Lung microvascular endothelial cell (primary cell): ENCODE data around the gene REEP2. TPM values are rescaled to one million over a fixed set of nuclear protein-coding genes. Genes with fewer than 3 reads are reported as not detected.
"Not testable (repeated sequence)": the region's sequence is repeated elsewhere in the genome, so short reads cannot be mapped to it uniquely, and the experiment has no call there.

ENCODE experiments used
- DNase-seq, 2 donors: peaks; one replicate each; pipeline versions ENCODE4 v3.0.0 to v3.0.0-alpha.2; 2010; ENCODE audit warnings: low read depth in 2 of 2
- total RNA-seq: library from RNA; depleted of rRNA; stranded (reverse); fragments of >200 nt; gene quantifications from 2 replicates; pipeline ENCODE4 v1.2.1, GENCODE V29; 2014

The REEP2 gene
- total RNA-seq, 1 donor from 2014 or later: 0.40 TPM

DNA sequence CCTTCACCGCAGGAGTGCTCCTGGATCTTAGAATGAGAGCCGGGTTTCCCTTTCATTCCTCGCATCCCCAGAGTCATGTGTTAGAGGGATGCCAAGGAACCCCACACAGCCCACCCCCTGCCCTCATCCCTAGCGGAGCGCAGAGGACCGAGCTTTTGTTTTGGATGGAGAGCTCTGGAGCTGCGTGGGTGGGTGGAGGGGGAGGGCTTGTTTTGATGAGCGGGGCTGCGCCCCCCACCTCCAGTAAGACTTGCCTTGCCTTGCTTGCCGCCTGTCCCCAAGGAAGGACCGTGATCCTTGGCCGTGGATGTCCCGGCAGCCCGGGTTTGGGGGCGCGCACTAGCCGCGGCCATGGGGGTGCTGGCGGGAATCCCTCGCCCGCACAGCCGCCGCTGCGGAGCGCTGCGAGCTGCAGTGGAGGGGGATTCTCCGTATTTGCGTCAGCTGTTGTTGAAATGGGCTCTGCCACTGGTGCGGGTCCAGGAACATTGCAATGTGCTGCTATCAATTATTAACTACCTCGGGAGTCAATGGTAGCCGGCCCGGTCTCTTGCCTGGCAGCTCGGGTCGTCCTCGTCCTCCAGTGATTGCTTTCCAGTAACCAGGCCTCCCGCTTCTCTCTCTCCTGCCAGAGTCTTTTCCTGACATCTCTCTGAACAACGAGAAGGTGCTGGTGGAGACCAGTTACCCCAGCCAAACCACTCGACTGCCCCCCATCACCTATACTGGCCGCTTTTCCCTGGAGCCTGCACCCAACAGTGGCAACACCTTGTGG, 27.5 kb downstream of the REEP2 start:
- DNase-seq: peak in 1 of 2 donors; percentile 11

DNA sequence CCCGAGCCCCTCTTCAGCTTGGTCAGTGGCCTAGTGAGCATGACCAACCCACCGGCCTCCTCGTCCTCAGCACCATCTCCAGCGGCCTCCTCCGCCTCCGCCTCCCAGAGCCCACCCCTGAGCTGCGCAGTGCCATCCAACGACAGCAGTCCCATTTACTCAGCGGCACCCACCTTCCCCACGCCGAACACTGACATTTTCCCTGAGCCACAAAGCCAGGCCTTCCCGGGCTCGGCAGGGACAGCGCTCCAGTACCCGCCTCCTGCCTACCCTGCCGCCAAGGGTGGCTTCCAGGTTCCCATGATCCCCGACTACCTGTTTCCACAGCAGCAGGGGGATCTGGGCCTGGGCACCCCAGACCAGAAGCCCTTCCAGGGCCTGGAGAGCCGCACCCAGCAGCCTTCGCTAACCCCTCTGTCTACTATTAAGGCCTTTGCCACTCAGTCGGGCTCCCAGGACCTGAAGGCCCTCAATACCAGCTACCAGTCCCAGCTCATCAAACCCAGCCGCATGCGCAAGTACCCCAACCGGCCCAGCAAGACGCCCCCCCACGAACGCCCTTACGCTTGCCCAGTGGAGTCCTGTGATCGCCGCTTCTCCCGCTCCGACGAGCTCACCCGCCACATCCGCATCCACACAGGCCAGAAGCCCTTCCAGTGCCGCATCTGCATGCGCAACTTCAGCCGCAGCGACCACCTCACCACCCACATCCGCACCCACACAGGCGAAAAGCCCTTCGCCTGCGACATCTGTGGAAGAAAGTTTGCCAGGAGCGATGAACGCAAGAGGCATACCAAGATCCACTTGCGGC, 28.2 kb downstream of the REEP2 start:
- peak in 1 of 2 donors; percentile 12 for DNase-seq

DNA sequence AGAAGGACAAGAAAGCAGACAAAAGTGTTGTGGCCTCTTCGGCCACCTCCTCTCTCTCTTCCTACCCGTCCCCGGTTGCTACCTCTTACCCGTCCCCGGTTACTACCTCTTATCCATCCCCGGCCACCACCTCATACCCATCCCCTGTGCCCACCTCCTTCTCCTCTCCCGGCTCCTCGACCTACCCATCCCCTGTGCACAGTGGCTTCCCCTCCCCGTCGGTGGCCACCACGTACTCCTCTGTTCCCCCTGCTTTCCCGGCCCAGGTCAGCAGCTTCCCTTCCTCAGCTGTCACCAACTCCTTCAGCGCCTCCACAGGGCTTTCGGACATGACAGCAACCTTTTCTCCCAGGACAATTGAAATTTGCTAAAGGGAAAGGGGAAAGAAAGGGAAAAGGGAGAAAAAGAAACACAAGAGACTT, 28.9 kb downstream of the REEP2 start:
- DNase-seq: no peak

DNA sequence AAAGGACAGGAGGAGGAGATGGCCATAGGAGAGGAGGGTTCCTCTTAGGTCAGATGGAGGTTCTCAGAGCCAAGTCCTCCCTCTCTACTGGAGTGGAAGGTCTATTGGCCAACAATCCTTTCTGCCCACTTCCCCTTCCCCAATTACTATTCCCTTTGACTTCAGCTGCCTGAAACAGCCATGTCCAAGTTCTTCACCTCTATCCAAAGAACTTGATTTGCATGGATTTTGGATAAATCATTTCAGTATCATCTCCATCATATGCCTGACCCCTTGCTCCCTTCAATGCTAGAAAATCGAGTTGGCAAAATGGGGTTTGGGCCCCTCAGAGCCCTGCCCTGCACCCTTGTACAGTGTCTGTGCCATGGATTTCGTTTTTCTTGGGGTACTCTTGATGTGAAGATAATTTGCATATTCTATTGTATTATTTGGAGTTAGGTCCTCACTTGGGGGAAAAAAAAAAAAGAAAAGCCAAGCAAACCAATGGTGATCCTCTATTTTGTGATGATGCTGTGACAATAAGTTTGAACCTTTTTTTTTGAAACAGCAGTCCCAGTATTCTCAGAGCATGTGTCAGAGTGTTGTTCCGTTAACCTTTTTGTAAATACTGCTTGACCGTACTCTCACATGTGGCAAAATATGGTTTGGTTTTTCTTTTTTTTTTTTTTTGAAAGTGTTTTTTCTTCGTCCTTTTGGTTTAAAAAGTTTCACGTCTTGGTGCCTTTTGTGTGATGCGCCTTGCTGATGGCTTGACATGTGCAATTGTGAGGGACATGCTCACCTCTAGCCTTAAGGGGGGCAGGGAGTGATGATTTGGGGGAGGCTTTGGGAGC, 29.5 kb downstream of the REEP2 start:
- peak in 1 of 2 donors; percentile 48 for DNase-seq

DNA sequence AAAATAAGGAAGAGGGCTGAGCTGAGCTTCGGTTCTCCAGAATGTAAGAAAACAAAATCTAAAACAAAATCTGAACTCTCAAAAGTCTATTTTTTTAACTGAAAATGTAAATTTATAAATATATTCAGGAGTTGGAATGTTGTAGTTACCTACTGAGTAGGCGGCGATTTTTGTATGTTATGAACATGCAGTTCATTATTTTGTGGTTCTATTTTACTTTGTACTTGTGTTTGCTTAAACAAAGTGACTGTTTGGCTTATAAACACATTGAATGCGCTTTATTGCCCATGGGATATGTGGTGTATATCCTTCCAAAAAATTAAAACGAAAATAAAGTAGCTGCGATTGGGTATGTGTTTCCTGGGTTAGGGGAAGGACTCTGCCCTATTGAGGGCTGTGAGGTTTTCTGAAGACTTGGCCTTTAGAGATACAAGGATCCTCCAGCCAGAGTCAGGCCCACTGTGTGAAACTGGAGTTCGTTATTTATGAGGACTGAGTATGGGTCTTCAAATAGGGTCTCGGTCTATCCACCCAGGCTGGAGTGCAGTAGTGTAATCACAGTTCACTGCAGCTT, 30.2 kb downstream of the REEP2 start:
- DNase-seq: no peak

DNA sequence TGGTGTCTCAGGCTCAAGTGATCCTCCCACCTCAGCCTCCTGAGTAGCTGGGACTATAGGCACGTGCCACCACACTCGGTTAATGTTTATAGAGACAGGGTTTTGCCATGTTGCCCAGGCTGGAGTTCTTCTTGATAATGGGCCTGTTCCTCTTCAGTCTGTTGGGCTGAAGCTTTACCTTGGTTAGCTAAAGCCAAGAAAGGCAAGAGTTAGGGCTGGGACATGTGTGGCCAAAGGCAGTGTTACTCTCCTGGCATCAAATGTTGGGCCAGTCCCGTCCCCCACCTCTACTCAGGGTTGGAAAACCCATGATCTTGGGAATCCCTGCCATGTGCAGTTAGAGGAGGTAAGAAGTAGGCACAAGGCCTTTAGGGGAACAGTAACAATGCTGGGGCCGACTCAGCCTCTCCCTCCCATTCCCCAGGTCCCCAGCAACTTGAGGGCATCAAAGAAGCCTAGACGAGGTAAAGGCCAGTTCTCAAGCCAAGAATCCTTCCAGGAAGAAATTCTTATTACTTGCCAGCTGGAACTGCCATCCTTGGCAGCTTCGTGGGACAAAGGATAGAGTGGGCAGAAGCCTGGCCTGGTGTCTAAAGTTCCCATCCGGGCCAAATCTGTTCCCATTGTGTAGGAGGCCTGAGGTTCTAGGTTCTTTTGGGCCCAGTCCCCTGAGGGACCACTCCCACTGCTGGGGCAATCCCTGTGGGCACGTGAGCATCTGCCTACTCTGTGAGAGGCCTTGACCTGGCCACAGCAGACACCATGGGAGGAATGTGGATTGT, 30.9 kb downstream of the REEP2 start:
- DNase-seq: peak; percentile 29 to 89

DNA sequence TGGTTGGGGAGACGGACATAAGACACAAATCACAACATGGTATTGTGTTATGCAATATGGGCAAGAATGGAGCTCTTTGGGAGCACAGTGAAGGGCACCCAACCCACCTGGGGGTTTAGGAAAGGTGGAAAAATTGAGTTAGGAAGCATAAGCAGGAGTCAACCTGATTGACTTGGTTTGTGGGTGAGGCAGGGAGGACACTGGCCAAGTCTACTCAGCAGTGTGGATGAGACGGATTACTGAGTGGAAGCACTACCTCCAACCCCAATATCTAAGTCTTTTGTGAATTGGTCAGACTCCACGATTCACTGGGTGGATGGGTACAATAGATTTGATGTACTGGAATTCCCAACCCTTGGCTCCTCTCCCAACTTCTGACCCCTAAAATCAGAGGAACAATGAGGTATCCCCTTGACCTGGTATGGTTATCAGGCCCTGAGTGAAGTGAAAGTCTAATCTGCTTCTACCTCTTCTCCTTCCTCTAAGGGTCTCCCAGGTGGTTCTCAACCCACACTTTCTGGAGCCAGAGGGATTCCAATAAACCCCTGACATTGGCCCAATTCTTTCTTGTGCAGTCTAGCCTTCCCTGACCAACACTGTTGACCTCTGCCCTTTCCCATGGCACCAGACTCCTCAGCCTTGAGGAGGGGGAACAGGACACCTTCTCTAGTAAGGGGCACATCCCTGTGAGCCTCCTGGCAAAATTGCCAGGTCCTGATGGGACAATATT, 31.6 kb downstream of the REEP2 start:
- no peak for DNase-seq

DNA sequence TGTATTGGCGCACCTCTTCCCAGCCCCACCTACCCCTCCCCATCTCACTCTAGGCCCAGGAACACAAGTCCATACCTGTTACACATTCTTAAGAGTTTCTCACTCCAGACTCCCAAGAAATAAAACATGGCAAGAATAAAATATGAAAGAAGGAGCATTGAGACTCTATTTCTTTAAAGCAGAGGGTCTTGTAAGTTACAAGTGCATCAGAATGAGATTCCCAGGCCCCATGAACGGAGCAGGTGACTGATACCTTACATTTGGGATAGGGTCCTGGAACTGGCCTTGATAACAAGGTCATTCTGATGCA, 32.1 kb downstream of the REEP2 start:
- DNase-seq: no peak

DNA sequence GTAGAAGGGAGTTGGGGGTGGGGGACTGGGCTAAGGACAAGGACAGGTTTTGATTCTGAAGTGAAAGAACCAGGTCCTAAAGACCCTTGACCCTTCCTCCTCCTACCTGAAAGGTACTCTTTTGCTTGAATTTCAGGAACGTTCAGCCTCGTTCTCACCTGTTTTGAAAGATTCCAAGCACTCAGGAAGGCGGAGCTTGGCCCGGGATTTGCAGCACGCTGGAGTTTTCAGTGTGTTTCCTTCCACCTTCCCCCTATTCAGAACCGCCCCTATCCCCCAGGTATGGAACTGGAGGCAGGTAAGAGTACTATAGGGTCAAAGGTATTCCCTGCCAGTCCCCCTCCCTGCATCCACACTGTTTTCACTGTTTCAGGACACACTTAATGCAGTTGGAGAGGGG, 33.5 kb downstream of the REEP2 start:
- no peak for DNase-seq

DNA sequence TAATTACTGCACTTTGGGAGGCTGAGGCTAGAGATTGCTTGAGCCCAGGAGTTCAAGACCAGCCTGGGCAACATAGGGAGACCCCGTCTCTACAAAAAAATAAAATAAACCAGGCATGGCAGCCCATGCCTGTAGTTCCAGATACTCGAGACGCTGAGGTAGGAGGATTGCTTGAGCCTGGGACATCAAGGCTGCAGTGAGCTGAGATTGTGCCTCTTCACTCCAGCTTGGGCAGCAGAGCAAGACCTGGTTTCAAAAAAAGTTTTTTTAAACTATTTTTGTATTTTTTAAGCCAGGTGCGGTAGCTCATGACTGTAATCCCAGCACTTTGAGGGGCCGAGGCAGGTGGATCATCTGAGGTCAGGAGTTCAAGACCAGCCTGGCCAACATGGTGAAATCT, 34.3 kb downstream of the REEP2 start:
- DNase-seq: not testable (repeated sequence)

DNA sequence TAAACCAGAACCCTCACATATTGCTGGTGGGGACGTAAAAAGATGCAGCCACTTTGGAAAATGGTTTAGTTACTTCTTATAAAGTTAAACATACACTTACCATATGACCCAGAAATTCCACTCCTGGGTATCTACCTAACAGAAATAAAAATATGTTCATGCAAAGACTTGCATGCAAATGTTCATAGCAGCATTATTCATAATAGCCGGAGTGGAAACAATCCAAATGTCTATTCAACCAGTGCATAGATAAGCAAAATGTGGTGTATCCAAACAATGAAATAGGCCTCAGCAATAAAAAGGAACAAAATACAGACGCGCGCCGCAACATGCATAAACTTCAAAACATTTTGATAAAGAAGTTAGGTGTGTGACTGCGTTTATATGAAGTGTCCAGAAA, 38.1 kb downstream of the REEP2 start:
- no peak for DNase-seq

DNA sequence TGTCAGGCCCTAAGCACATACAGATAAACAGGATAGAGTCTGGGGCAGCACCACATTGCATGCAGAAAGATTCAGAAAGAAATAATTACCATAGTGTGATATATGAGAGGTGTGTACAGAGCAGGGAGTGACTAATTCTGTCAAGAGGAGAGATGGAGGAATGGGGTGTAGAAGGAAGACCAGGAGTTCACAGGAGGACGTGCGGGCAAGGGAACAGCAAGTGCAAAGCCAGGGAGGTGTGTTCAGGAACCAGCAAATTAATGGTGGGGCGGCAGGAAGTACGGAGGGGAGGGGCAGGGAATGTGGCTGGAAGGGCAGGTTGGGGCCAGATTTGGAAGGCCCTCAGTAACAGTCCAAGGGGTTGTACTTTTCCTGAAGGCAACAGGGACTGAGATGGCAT, 43.8 kb downstream of the REEP2 start:
- DNase-seq: no peak

DNA sequence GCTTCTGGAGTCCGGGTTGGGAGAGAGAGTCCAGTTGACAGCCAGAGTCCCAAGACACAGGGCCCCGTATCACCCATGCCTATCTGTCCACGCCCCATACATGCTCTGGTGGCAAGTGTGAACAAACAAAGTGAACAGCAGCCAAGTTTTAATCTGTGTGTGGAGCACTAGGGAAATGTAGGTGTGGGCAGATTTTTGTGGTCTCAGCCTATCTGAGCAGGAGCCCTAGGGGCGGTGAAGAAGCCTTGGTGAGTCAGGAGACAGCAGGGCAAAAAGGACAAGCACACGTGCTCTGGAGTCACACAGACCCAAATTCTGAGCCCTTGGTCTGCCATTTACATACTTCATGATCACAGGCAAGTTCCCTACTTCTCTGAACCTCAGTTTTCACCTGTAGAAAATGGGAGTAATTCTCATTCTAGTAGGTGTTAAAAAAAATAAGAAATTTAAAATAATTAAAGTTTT, 49.7 kb downstream of the REEP2 start:
- DNase-seq: no peak

DNA sequence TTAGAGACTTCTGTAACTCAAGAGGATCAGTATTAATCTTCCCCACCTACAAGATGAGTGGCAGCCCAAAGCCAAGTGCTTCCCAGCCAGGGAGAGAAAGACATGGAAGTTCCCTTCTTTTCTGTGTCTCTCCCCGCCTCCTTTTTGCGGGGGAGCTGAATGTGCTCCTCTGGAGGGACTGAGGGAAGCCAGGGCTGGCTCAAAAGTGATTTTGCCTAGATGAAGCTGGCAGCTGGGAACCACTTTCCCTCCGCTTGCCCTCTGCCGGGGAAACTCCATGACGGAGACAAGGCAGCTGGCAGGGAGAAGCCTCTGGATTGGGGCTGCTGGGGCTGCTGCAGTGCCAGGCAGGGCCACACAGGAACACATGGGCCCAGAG, 50.8 kb downstream of the REEP2 start:
- no peak for DNase-seq

DNA sequence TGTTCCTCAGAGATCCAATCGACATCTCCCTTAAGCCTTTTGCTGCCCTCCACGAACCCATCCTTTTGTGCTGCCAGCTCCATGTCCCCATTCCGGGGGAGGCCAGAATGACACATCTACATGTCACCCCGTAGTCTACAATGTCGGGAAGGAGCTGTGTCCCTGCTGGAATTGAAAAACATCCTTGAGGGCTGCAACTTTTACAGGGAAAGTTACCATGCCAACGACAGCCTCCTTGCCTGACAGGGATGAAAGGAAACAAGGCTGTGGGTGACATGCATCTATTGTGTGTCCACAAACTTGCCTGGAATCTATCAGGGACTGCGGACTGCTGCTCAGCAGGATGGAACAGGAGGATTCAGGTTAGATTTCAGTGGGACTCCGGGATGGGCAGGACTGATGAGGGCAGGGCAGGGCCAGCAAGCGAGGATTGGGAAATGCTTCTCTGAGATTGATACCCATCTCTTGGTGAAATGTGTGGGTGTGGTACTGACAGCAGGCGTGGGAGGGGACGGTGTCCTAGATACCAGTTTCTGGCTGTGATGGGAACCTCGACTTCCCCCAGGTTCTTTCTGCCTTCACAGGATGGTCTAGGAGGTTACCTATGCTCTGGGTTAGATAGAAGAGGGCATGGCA, 51.9 kb downstream of the REEP2 start:
- DNase-seq: no peak

DNA sequence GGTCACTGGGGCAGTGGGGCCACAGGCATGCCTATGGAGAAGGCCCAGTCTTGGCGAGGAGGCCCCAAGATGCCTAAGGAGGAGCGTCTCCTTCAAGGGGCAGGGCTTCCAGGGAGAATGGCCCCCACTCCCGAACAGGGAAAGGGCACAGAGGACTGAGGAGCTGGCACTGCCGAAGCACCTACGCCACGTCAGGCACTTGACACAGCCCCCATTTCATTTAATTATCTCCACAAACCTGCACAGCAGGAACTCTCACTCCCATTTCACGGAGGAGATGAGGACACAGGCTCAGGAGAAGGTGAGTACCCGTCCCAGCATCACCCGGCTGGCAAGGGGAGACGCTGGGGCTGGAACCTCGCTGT, 52.4 kb downstream of the REEP2 start:
- no peak for DNase-seq

DNA sequence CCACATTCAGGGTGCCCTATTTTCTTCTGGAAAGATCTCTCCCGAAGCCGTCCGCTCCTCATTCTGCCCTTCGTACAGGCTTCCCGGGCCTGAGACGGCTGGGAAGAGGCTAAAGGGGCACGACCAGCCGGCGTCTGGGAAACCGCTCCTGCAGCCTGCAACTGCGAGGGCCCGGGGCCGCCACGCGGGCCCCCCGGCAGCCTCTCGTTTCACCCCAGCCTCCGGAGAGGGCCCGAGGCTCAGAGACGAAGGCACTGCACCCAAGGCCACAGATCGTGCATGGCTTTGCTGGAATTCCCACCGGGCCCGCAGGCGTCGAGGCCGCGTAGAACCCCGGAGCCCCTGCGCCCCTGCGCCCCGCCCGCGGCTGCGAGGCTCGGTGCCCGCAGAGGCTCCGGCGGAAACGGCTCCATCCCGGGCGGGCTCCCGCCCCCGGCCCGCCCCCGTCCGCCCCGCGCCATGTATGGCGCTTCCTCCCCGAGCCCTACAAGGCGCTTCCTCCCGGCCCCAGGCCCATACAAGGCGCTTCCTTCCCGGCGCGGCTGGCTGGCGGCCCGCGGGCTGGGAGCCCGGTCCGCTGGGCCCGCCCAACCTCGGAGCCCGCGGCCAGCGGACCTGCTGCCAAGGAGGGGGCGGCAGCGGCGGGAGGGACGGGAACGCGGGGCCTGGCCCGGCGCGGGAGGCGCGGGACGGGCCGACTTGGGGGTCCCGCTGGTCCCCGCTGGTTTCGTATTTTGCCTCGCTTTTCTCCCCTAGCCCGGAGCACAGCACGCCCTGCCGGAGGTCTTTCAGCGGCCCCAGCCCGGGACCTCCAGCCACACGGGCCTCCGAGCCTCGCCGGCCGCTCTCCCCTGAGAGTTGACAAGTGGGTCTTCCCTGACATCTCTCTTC, 53.1 kb downstream of the REEP2 start:
- peak; percentile 87 to 93 for DNase-seq

DNA sequence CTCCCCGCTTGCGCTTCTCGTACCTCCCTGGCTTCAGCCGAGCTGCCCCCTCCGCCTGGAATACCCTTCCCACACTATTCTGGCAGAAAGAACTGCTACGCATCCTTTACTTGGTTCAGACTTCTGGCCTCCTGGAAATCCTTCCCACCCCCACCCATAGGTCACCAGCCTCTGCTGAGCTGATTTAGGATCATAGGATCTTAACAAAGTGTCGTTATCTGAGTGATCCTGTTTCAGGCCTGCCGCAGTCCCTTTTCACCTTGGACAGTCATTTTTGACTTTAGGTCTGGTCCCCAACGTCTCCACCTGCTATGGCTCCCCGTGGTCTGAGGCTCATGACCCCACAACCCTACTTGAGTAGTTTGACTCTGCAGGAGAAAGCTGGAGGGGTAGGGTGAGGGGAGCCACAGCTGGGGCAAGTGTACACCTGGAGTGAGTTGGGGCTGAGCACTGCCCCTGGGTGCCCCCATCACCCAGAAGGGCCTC, 53.7 kb downstream of the REEP2 start:
- DNase-seq: no peak

DNA sequence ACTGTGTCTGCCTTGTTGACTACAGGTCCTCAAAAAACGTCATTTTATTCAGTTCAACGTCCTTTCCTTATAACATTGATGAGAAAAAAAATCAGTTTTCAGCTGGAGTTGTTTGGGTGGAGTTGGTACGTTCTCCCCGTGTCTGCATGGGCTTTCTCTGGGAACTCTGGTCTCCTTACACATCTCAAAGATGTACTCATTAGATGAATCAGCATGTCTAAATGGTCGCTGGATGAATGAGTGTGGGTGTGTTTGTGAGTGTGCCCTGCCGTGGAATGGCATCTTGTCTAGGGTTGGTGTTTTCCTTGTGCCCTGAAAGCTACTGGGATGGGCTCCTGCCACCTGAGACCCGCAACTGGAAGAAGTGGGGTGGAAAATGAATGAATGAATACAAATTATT, 56.5 kb downstream of the REEP2 start:
- DNase-seq: no peak
